ENCODE measurements around the gene DPYSL5. TPM values are rescaled to one million over a fixed set of nuclear protein-coding genes. Genes with fewer than 3 reads are reported as not detected.

The DPYSL5 gene
- total and polyA plus RNA-seq, 9 of the 15 experiments (the other 6 are each of a cell fraction or from before 2014, with no cell fraction given), result 0.06 TPM; not detected in 8

GRCh38 chr2:26988058-26988860, 140.3 kb downstream of the DPYSL5 start:
- Histone ChIP-seq H3K4me3 (no peak overlapping the region), H3K9me3 (replicated peaks; ENCODE audit: control insufficient read depth, insufficient read depth, low read depth, low read length) (no peaks in the 10 kb centered on the region), H3K9me1 (ENCODE audit: control insufficient read depth, insufficient read depth, low read length) (no peaks in the 10 kb centered on the region), H4K20me1 (replicated peaks; ENCODE audit: control insufficient read depth, insufficient read depth, low read length) (no peaks in the 10 kb centered on the region), H3K4me1 (replicated peaks in 1 of 2; ENCODE audit: control insufficient read depth in 2 of 2, insufficient read depth in 2 of 2, low read length in 2 of 2) (peaks cover 4% of the 10 kb centered on the region in 2 experiments; a peak in 2 of 5 replicates), H2AFZ (ENCODE audit: low read depth, low read length) (no peak overlapping the region), H3K79me2 (ENCODE audit: control insufficient read depth, insufficient read depth, low read length) (peaks cover 16% of the 10 kb centered on the region; the same call in 1 of the 3 replicates), H3K36me3 (ENCODE audit: control insufficient read depth, insufficient read depth, low read length) (peaks cover 28% of the 10 kb centered on the region), H3K27ac (ENCODE audit: extremely low read depth, low read depth, low read length) (no peak overlapping the region), H3K27me3 (ENCODE audit: control insufficient read depth in 2 of 2, insufficient read depth in 2 of 2, low read length in 2 of 2) (no peaks in the 10 kb centered on the region), H3K9ac (ENCODE audit: insufficient read depth in 1 of 2, low read depth in 2 of 2, low read length in 2 of 2) (no peak overlapping the region), H3K4me2 (ENCODE audit: insufficient read depth, low read length) (no peak overlapping the region)
- WGBS (ENCODE audit: insufficient coverage, low coverage, missing lambda C conversion rate), result 28% methylated on average over 4 of the region's 4 CpGs
- POLR2A ChIA-PET, result interaction anchor here (0.6 to 3.4 kb wide), 7 partner anchors 9 to 312 kb away, joined by 3 to 10 read pairs (median 4); partner anchors contain the start of gene CAD
- ATAC-seq, result peak; percentile 73
- no peak for DNase-seq (ENCODE audit: extremely low read depth in 1 of 4, low spot score in 3 of 4)
- no TSS peak for BruUV-seq (replicated peaks)
- CTCF ChIA-PET (ENCODE audit: low intra/inter-chr PET ratio), result no interaction called here
- in situ Hi-C loops (cut with MboI) (no loop called here), intact Hi-C loops (cut with micrococcal nuclease) (no loop called here)
- FAIRE-seq, result peak; percentile 19
- no peak for TF ChIP-seq TEAD1 (CRISPR knock-in tag; IDR thresholded peaks at IDR 0.05)
- TF ChIP-seq ATF4 (CRISPR knock-in tag; IDR thresholded peaks at IDR 0.05), result no peak
- TF ChIP-seq CBX5 (IDR thresholded peaks at IDR 0.05; ENCODE audit: borderline replicate concordance, low read depth), result no peak
- peak; percentile 18; the same call in 1 of the 2 replicates for TF ChIP-seq JUND (IDR thresholded peaks at IDR 0.05; ENCODE audit: borderline replicate concordance, low read depth, low read length)
- TF ChIP-seq JUND (tag; IDR thresholded peaks at IDR 0.05; ENCODE audit: borderline replicate concordance, low read depth, low read length), result peak; percentile 60; the same call in 2 of the 3 replicates
- TF ChIP-seq MYBL2 (IDR thresholded peaks at IDR 0.05; ENCODE audit: low read depth), result no peak
- TF ChIP-seq MYBL2 (CRISPR knock-in tag; IDR thresholded peaks at IDR 0.05; ENCODE audit: borderline replicate concordance), result no peak
- no peak for TF ChIP-seq PHF8 (IDR thresholded peaks at IDR 0.05; ENCODE audit: borderline replicate concordance, low read length)
- TF ChIP-seq ETV6 (IDR thresholded peaks at IDR 0.05; ENCODE audit: borderline replicate concordance in 1 of 2, low read depth in 2 of 2, low read length in 1 of 2), result no peak
- no peak for TF ChIP-seq ETV6 (CRISPR knock-in tag; IDR thresholded peaks at IDR 0.05; ENCODE audit: borderline replicate concordance)
- no peak for TF ChIP-seq CEBPG (CRISPR knock-in tag; IDR thresholded peaks at IDR 0.05)
- no peak for TF ChIP-seq CEBPG (tag; conservative IDR thresholded peaks at IDR 0.05 in 1 of 2, IDR thresholded peaks at IDR 0.05 in 1 of 2)
- no peak for TF ChIP-seq HNRNPL (IDR thresholded peaks at IDR 0.05; ENCODE audit: low read depth, low read length)

All from K562 (cell line).